ENCODE results near the gene GPSM1.
A peak's percentile ranks its signal among the peaks of the same experiment; 100 is the strongest.
"Not testable (repeated sequence)": the region's sequence is repeated elsewhere in the genome, so short reads cannot be mapped to it uniquely, and the experiment has no call there.

GPSM1 gene

DNA sequence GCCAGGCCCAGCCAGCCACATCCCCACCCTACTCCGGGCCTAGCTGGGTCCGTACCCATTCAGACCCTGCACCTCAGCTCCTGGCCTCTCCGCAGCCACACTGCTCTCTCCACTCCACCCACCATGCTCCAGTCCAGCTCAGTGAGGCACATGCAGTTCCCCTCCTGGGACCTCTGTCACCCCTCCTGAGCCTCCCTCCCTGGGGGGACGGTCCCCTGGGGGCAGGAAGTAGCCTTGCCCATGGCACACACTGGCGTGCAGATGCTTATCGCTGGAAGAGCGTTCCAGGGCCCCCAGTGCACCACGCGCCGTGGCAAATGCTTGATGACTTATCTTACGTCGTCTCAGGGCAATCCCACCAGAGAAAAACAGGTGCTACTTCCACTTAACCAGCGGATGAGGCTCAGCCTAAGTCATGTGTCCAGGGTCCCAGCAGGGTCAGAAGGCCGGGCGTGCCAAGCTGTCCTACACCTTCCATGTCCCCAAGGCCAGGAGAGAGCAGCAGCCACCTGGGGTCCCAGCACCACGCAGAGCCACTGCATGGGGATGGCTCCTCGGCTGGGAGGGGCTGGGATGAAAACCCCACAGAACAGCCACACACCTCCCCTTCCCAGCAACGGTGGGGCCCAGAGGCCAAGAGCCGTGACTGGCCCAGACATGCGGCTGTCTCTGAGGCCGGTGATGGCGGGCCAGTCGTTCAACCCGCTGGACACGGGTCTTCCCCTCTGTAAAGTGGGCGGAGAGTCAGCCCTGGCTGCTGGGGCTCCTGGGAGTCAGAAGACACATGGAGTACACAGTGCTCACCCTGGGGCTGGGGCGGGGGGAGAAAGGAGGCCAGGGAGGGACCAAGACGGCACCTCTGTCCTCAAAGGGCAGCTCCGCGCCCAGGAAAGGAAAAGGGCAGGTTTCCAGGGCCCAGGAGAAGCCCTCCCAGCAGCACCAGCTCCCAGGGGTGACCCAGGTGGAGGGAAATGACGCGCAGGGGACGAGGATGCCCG is 20.8 kb upstream of the GPSM1 start:
- DNase-seq, result no peak

DNA sequence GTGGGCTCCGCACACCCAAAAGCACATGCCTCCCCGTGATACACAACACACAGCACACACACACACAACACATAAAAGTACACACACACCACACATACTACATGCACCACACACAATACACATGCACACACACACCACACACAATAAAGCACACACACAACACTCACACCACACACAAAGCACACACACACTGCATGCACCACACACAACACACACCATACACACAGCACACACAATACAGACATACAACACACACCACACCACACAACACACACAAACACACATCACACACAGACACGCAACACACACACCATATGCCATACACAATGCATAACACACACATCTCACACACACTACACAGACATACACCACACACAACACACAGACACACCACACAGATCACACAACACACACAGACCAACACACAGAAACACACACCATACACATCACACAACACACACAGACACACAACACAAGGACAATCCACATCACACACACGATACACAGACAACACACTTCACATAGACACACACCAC is 20.1 kb upstream of the GPSM1 start:
- no peak for DNase-seq

DNA sequence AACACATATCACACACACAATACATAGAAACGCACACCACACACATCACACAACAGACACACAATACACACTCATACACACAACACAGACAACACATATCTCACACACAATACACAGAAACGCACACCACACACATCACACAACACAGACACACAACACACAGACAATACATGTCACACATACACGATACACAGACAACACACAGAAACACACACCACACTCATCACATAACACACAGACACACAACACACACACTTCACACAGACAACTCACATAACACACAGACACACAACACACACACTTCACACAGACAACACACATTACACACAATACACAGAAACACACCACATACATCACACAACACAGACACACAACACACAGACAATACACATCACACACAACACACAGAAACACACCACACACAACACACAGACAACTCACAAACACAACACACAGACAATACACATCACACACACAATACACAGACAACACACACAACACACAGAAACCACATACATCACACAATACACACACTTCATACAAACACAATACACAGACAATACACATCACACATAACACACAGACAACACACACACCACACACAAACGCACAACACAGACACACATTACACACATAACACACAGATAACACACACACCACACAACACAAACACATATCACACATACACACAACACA is 19.2 kb upstream of the GPSM1 start:
- DNase-seq, result no peak

DNA sequence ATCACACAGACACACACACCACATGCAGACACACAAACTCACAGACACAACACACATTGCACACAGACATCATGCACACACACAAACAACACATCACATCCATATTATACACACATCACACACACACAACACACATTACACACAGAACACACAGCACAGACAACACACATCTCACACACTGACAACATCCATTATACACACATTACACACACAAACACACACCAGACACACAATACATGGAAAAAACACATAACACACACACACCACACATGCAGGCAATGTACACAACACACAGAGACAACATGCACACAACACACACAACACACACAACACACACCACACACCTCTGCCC is 18.7 kb upstream of the GPSM1 start:
- no peak for DNase-seq

GRCh38 chr9:136309101-136309801 is 18.1 kb upstream of the GPSM1 start:
- DNase-seq, result no peak

- no peak for DNase-seq
These were observed 17.5 kb upstream of the GPSM1 start for GRCh38 chr9:136309806-136310220.

DNA sequence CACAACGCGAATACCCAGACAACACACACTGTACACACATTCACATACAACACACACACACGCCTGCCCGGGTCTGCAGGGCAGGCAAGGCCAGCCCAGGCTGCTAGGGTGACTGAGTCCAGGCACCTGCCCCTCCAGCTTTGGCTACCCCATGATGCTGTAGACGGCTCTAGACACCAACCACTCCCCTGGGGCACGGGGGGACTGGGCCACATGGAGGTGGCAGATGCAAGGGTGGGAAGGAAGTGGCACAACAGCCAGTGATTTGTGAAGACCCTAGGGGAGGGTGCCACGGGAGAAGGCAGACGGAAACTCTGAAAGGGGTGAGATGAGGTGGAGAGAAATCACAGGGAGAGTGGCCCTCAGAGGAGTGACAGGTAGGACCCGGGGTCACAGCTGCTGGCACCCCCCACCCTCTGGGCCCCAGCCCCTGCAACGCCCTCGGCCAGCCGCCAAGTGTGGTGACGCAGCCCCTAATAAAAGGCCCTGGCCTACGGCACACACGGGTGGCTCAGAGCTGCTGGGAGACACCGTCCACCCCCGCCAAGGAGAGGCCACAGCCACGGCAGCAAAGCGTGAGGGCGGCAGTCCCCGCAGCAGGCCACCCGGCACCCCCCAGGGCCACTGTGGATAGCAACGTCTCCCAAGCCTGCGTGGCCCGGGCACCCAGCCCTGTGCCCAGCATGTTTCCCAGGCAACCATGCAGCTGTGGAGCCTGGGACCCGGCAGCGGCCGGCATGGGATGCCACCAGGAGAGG is 16.9 kb upstream of the GPSM1 start:
- no peak for DNase-seq

DNA sequence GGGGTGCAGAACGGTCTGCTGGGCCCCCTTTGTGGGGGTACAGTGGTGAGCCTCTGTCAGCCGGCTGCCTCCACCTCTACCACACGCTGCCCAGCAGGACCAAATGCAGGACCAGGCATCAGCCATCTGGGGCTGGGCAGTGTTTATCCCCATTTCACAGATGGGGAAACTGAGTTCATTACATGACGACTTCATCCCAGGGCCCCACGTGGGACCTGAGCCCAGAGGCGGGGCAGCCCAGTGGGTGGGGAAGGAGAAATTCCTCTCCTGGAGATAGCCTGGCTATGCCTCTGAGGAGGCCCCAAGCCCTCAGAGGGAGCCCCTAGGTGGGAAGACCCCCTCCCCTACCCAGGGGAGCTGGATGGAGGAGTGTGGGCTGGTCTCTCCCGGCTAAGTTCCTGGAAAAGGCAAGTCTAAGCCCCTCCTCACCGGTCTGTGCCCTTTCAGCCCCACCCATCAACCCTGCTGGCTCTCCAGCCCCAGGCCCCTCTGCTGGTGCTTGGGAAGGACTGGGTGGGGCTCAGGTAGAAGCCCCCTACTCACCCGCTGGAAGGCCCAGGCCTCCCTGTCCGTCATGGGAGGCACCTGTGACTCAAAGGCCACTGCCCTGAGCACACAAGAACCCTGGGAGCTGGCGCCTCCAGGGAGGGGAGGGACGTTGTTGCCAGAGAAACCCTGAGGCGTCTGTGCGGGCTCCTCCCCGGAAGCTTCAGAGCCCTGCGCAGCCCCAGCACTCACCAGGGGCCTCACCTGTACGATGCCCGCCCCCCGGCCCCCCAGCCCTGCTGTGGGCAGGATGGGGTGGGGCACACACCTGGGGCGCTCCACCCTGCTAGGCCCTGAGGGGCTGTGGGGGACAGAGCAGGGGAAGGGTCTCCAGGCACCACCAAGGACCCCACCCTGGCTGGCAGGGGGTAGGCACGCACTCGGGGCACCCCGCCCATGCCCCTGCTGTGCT is 16.0 kb upstream of the GPSM1 start:
- DNase-seq, result no peak

GRCh38 chr9:136312009-136312375 is 15.3 kb upstream of the GPSM1 start:
- DNase-seq, result no peak

DNA sequence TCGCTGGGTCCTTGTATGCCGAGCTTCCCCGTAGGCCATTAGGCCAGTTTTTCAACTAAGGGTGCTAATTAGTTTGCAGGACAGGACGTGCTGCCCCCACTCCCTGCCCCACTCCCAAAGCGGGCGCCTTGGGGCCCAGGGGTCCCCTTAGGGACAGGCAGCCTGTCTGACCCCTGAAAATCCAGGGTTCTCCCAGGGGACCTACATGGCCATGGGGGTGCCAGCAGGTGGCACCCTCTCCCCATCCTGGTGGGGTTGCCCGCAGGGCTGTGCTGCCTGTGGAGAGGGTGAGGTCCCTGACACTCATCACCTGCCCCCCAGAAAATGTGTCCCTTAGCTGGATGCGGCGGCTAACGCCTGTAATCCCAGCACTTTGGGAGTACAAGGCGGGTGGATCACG is 14.9 kb upstream of the GPSM1 start:
- DNase-seq, result peak; percentile 64

DNA sequence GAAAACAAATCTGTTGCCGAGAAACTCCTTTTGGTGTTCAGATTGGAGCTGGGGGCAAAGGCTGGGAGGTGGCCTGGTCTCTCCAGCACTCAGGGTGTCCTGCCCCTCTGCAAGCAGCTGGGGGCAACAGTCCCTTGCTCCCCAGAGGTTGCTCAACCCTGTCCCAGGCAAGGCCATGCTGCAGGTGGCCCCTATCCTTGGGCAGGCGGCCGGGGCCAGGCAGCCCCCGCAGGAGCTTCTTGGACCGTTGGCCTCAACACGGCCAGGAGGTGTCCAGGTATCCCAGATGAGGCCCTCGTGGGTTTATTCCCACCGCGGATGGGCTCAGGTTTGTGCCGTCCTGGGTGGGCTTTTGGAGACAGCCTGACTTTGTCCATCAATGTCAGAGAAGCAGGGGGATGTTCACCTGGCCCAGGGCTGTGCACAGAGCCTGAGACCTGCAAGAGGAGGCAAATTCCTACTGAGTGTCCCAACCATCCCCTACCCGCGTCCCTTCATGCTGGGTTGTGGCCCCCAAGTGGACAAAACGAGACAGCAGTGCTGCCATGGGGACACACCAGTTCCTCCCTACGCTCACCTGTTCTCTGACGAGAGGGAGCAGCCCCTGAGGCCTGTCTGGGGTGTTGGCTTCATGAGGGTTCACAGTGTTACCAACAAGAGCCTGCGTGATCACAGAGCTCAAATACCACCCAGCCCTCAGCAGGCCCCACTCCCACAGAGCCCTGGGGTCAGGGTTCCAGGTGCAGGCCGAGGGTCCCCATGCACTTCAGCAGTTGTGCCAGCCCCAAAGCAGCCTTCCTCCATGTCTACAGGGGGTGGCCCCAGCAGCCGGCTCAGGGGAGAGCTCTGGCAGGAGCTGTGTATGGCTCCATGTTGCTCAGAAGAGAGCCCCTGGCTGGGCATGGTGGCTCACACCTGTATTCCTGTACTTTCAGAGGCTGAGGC is 14.0 kb upstream of the GPSM1 start:
- no peak for DNase-seq

- DNase-seq, result no peak
These were observed 13.3 kb upstream of the GPSM1 start for GRCh38 chr9:136314056-136314416.

DNA sequence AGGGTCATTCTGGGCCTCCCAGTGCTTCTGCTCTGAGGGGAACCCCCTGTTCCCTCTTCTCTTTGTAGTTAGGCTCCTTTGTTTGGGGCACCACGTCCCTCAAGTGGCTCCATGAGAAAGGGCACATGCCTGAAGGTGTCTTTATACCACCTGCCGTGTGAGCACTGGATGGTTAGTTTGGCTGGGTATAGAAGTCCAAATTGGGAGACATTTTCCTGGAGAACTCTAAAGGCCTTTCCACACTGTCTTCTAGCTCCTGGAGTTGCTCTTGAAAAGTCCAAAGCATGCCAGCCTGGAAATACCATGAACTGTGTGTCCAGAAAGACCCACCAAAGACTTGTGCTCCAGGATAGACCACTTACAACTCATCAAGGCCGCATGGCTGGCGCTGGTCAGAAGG is 12.4 kb upstream of the GPSM1 start:
- DNase-seq, result no peak

DNA sequence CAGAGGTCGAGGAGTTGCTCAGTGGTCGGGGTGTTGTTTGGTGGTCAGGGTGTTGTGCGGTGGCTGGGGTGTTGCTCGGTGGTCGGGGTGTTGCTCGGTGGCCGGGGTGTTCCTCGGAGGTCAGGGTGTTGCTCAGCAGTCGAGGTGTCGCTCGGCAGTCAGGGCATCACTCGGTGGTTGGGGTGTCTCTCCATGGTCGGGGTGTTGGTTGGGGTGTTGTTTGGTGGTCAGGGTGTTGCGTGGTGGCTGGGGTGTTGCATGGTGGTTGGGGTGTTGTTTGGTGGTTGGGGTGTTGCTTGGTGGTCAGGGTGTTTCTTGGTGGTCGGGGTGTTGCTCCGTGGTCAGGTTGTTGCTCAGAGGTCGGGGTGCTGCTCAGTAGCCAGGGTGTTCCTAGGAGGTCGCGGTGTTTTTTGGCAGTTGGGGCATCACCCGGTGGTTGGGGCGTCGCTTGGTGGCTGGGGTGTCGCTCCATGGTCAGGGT is 11.0 kb upstream of the GPSM1 start:
- DNase-seq, result no peak

GRCh38 chr9:136316896-136317676 is 10.3 kb upstream of the GPSM1 start:
- DNase-seq, result no peak

- DNase-seq, result no peak
These were observed 9.6 kb upstream of the GPSM1 start for GRCh38 chr9:136317695-136318094.

DNA sequence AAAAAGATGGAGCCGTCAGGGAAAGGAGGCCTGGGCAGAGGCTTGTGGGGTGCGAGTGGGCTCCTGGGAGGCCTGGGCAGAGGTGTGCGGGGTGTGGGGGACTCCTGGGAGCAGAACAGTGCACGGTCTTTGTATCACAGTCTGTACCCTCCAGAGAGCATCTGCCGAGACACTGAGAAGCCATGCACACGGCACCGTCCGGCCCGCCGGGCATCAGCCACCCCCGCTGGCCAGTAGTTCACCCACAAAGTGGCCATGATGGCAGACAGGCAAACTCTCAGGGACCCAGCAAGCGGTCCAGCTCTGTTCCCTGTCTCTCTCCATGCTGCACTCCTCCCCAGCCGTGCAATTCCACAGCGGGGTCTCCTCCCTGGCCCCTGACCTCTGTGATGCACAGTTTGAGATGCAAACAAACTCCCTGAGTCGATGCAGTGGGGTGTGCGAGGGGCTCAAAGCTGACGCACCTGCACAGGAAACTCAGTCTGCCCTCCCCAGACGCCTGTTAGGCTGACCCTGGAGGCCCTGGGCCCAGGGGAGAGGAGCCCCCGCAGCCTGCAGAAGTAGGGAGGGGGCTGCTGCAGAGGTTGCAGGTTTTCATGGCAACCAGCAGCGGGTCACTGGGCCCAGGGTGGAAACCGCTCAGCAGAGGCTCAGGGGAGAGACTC is 9.1 kb upstream of the GPSM1 start:
- DNase-seq, result no peak

GRCh38 chr9:136318776-136319241 is 8.5 kb upstream of the GPSM1 start:
- no peak for DNase-seq

- not testable (repeated sequence) for DNase-seq
These were observed 8.1 kb upstream of the GPSM1 start for GRCh38 chr9:136319244-136319643.

Measured in midbrain (tissue), 1 donor.